Measurements from ENCODE around the gene APOL5. TPM values are rescaled to one million over a fixed set of nuclear protein-coding genes. Genes with fewer than 3 reads are reported as not detected.

Gene APOL5
- total RNA-seq, 6 donors from 2014 or later = not detected

DNA sequence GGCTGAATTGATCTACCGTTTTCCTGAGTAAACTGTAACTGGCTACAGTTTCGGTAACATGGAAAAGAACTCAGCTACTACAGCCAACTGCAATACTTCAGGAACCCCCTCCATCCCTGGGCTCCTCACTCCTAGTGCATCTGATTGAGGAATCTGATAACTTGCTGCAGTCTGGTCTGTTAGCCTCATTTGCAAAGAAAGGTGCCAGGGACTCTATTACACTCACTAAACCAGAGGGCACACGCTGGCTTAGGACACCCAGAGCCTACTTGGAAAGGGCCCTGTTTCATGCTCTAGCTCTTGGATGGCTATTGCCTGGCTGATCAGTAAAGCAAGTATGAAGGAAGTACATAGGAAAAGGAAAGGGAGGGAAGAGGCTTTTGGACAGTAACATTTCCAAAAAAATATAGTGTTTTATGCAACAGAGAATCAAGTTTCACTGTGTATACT, 22.3 kb downstream of the APOL5 start:
- Histone ChIP-seq H3K27ac (no peak overlapping the region), H3K9me3 (no peaks in the 10 kb centered on the region), H3K4me1 (peaks cover 0 to 3% (median 0%) of the 10 kb centered on the region in 4 donors), H3K4me3 (no peak overlapping the region), H3K27me3 (no peaks in the 10 kb centered on the region), H3K36me3 (peaks cover 0 to 37% (median 5%) of the 10 kb centered on the region in 4 donors)
- ATAC-seq (ENCODE audit: low FRiP score in 2 of 2) (no peak), DNase-seq (no peak)
- WGBS, 2 donors = 90 to 93% methylated on average over 3 of the region's 3 CpGs
- TF ChIP-seq EP300 (IDR thresholded peaks at IDR 0.05) (no peak), POLR2AphosphoS5 (IDR thresholded peaks at IDR 0.05) (no peak), POLR2A (IDR thresholded peaks at IDR 0.05) (no peak)
- TF ChIP-seq, protein P1, sequence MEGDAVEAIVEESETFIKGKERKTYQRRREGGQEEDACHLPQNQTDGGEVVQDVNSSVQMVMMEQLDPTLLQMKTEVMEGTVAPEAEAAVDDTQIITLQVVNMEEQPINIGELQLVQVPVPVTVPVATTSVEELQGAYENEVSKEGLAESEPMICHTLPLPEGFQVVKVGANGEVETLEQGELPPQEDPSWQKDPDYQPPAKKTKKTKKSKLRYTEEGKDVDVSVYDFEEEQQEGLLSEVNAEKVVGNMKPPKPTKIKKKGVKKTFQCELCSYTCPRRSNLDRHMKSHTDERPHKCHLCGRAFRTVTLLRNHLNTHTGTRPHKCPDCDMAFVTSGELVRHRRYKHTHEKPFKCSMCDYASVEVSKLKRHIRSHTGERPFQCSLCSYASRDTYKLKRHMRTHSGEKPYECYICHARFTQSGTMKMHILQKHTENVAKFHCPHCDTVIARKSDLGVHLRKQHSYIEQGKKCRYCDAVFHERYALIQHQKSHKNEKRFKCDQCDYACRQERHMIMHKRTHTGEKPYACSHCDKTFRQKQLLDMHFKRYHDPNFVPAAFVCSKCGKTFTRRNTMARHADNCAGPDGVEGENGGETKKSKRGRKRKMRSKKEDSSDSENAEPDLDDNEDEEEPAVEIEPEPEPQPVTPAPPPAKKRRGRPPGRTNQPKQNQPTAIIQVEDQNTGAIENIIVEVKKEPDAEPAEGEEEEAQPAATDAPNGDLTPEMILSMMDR (IDR thresholded peaks at IDR 0.05) = no peak

DNA sequence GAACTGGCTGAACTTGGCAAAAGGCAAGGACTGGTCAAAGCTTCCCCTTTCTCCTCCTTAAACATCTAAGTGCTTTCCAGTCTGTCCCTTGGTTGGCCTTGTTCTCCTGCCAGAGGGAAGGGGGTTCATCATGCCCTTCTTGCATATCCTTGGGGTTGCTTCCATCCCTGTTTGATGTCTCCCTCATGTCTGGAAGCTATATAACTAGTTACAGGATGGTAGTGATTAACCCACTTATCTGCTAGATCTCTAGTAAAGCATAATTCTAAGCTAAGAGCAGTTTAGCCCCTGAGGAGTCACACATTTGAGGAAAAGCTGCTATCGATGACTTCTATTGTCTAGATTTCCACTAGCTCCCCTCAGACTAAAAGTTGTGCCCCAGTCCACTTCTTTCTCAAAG, 22.9 kb downstream of the APOL5 start:
- H3K36me3 ChIP-seq = peaks cover 0 to 44% (median 5%) of the 10 kb centered on the region in 4 donors
- TF ChIP-seq POLR2AphosphoS5 (IDR thresholded peaks at IDR 0.05) (no peak), POLR2A (IDR thresholded peaks at IDR 0.05) (no peak), EP300 (IDR thresholded peaks at IDR 0.05) (no peak)
- TF ChIP-seq, protein P1 (IDR thresholded peaks at IDR 0.05) = no peak
- WGBS, 2 donors = 85 to 96% methylated on average over 1 of the region's 1 CpG

DNA sequence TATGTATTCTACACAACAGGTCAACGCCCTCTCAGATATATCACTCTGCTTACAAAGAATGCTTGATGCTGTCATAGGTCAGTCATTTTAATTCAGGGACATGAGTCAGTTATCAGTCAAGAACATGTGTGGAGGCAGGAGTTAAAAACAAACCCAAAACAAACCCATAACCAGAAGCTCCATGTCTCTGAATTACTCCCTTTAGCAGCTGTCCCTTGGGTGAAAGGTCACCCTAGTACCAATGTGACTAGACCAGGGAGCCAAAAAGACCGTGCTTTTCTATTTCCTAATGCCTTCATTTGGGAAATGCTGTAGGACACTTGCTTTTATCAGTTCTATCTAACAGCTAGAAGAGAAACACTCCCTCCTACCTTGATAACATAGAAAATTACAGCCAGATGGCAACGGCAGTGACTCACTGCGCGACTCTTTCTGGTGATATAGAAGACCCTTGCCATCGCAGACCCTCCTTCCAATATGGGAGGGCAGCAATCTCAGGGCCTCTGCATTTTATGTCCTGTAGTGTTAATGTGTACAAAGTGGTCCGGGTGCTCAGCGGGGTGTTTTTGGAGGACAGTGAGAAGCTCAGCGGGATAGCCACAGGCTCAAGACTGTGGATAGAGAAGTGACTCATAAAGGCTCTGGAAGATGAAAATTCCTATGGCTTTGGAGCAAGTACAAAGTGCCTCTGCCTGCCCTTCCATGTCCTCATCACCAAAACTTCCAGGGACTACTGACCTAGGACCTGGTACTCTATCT, 24.8 kb downstream of the APOL5 start:
- peak overlapping the region; percentile 18 to 51 (median 38) for H3K27ac ChIP-seq
- no peak overlapping the region for H3K4me3 ChIP-seq
- H3K9me3 ChIP-seq = no peaks in the 10 kb centered on the region
- H3K36me3 ChIP-seq = peaks cover 0 to 55% (median 5%) of the 10 kb centered on the region in 4 donors
- TF ChIP-seq POLR2A (IDR thresholded peaks at IDR 0.05) = no peak
- peak in 1 of 2 donors; percentile 7 for TF ChIP-seq POLR2AphosphoS5 (IDR thresholded peaks at IDR 0.05)
- WGBS, 2 donors = 84 to 88% methylated on average over 9 of the region's 9 CpGs
- DNase-seq (no peak), ATAC-seq (ENCODE audit: low FRiP score in 2 of 2) (peak in 1 of 2 donors; percentile 87)
- H3K27me3 ChIP-seq = no peaks in the 10 kb centered on the region
- peaks cover 0 to 3% (median 0%) of the 10 kb centered on the region in 4 donors for H3K4me1 ChIP-seq

More for the DNA sequence above, 22.9 kb downstream of the APOL5 start:
- peaks cover 0 to 3% (median 0%) of the 10 kb centered on the region in 4 donors for H3K4me1 ChIP-seq
- no peaks in the 10 kb centered on the region for H3K27me3 ChIP-seq
- no peaks in the 10 kb centered on the region for H3K9me3 ChIP-seq
- no peak for ATAC-seq (ENCODE audit: low FRiP score in 2 of 2)
- H3K4me3 ChIP-seq = no peak overlapping the region
- H3K27ac ChIP-seq = no peak overlapping the region
- no peak for DNase-seq

DNA sequence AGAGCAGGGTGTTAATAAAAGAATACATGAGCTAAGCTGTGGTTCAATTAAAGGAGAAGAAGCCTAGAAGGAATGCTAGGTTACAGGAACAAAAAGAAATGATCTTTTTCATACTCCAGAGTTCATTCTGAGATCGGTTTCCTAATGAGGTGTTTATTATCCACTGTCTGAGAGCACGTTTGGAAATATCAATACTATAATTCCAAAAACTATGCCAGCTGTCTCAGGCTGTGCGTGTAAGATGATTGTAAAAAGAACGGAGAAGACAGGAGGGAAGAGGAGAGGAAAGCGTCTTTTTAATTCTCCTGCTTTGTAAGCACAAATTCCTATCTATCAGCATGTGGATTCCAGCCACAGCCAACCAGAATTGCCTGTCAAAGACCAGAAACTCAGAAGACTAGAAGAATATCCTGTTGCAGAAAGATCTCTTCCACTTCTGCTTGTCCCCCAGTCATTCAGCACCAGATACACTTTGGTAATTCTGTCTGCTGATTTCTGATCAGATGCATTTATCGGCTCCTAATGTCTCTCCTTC, 25.7 kb downstream of the APOL5 start:
- Histone ChIP-seq H3K27ac (peak overlapping the region in 2 of 4 donors; percentile 36 to 51), H3K4me3 (no peak overlapping the region), H3K4me1 (peaks cover 0 to 3% (median 0%) of the 10 kb centered on the region in 4 donors), H3K27me3 (no peaks in the 10 kb centered on the region), H3K36me3 (peaks cover 0 to 50% (median 4%) of the 10 kb centered on the region in 4 donors), H3K9me3 (no peaks in the 10 kb centered on the region)
- no peak for DNase-seq
- no peak for ATAC-seq (ENCODE audit: low FRiP score in 2 of 2)
- TF ChIP-seq POLR2A (IDR thresholded peaks at IDR 0.05) (no peak), POLR2AphosphoS5 (IDR thresholded peaks at IDR 0.05) (no peak), EP300 (IDR thresholded peaks at IDR 0.05) (no peak)
- TF ChIP-seq, protein P1 (IDR thresholded peaks at IDR 0.05) = no peak
- WGBS, 2 donors = 79 to 81% methylated on average over 6 of the region's 6 CpGs

DNA sequence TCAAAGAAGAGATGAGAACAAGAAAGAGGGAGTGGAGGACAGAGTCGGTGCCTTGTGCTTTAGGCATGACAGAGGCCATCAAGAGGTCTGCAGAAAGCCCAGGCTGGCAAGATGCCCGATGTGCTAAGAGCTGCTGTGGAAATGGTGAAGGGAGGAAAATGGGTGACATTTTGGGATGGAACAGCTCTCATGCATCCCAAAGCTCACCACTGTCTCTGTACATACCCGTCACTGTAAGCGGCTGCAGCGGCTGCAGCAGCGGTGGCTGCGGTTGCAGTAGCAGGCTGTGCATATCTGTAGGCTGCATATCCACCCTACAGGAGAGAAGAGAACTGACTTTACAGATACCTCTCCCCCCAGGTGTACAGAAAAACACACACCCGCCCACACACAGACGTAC, 28.6 kb downstream of the APOL5 start:
- H3K4me1 ChIP-seq = peaks cover 0 to 3% (median 0%) of the 10 kb centered on the region in 4 donors
- DNase-seq (peak in 1 of 2 donors; percentile 52), ATAC-seq (ENCODE audit: low FRiP score in 2 of 2) (no peak)
- no peaks in the 10 kb centered on the region for H3K9me3 ChIP-seq
- WGBS, 2 donors = 93 to 94% methylated on average over 9 of the region's 9 CpGs
- H3K36me3 ChIP-seq = peaks cover 0 to 47% (median 0%) of the 10 kb centered on the region in 4 donors
- H3K27ac ChIP-seq = no peak overlapping the region
- no peak overlapping the region for H3K4me3 ChIP-seq
- TF ChIP-seq POLR2A (IDR thresholded peaks at IDR 0.05) = no peak
- no peak for TF ChIP-seq POLR2AphosphoS5 (IDR thresholded peaks at IDR 0.05)
- no peak for TF ChIP-seq EP300 (IDR thresholded peaks at IDR 0.05)
- TF ChIP-seq, protein P1 (IDR thresholded peaks at IDR 0.05) = no peak
- no peaks in the 10 kb centered on the region for H3K27me3 ChIP-seq

Measured in upper lobe of left lung (tissue), 6 donors.